ENCODE measurements around the gene CHST15.

The CHST15 gene

DNA sequence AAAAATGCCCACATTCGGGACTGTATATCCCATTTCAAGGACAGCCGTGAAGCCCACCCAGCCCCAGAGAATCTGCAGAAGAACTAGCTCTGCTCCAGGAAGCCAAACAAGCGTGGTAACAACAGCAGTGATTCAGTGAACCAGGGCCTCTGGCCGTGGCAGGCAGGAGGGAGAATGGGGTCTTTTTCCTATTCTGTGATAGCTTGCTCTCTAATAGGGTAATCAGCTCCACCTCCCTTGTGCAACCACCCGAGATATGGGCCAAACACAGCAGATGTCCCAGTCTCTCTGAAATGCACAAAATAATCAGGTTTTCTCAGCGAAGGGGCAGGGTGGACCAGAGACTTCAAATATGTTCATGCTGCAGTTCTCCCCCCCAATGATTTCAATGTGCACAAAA is 35.8 kb downstream of the CHST15 start:
- TF ChIP-seq, protein P1, sequence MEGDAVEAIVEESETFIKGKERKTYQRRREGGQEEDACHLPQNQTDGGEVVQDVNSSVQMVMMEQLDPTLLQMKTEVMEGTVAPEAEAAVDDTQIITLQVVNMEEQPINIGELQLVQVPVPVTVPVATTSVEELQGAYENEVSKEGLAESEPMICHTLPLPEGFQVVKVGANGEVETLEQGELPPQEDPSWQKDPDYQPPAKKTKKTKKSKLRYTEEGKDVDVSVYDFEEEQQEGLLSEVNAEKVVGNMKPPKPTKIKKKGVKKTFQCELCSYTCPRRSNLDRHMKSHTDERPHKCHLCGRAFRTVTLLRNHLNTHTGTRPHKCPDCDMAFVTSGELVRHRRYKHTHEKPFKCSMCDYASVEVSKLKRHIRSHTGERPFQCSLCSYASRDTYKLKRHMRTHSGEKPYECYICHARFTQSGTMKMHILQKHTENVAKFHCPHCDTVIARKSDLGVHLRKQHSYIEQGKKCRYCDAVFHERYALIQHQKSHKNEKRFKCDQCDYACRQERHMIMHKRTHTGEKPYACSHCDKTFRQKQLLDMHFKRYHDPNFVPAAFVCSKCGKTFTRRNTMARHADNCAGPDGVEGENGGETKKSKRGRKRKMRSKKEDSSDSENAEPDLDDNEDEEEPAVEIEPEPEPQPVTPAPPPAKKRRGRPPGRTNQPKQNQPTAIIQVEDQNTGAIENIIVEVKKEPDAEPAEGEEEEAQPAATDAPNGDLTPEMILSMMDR (IDR thresholded peaks at IDR 0.05; ENCODE audit: insufficient read depth, low read length, missing control alignments), result no peak
- POLR2A ChIA-PET, result no interaction called here
- H3K4me3 ChIP-seq (ENCODE audit: low read depth, low read length), result no peak overlapping the region
- DNase-seq (ENCODE audit: low read depth, low spot score), result no peak
- CTCF ChIA-PET, result no interaction called here

- ChIA-PET POLR2A (no interaction called here), CTCF (no interaction called here)
- TF ChIP-seq, protein P1 (IDR thresholded peaks at IDR 0.05; ENCODE audit: insufficient read depth, low read length, missing control alignments), result no peak
These were observed 36.9 kb downstream of the CHST15 start for GRCh38 chr10:124056337-124056980.

DNA sequence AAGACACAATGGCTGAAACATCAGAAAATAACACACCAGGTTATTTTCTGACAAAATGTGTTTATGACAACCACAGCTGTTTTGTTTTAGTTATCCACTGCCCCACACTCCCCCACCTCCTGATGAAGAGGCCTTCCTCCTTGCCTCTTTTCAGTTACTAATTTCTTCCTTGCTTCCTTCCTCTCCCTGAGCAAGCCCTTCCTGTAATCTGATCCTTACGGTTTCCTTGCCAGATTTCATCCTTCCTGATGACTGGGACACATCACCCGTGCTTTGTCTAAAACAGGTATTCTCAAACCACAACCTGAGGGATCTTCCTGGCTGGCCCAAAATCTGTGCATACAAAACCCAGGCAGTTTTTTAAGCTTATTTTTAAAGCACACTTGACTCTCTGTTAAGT is 39.4 kb downstream of the CHST15 start:
- DNase-seq (ENCODE audit: low read depth, low spot score), result no peak
- CTCF ChIA-PET, result interaction anchor here (0.6 to 1.5 kb wide), 2 partner anchors 9 to 335 kb away, joined by 3 to 6 read pairs; no protein-coding TSS in a partner anchor
- POLR2A ChIA-PET, result no interaction called here
- TF ChIP-seq, protein P1 (IDR thresholded peaks at IDR 0.05; ENCODE audit: insufficient read depth, low read length, missing control alignments), result no peak
- no peak overlapping the region for H3K4me3 ChIP-seq (ENCODE audit: low read depth, low read length)

More at GRCh38 chr10:124056337-124056980, 36.9 kb downstream of the CHST15 start:
- H3K4me3 ChIP-seq (ENCODE audit: low read depth, low read length), result no peak overlapping the region
- no peak for DNase-seq (ENCODE audit: low read depth, low spot score)

- no peak for DNase-seq (ENCODE audit: low read depth, low spot score)
- CTCF ChIA-PET, result interaction anchor here (1.1 kb wide), 1 partner anchor 10 kb away, joined by 3 read pairs; no protein-coding TSS in a partner anchor
- TF ChIP-seq, protein P1 (IDR thresholded peaks at IDR 0.05; ENCODE audit: insufficient read depth, low read length, missing control alignments), result no peak
- H3K4me3 ChIP-seq (ENCODE audit: low read depth, low read length), result no peak overlapping the region
- POLR2A ChIA-PET, result no interaction called here
These were observed 40.8 kb downstream of the CHST15 start for GRCh38 chr10:124052561-124052960.

GRCh38 chr10:124050021-124051015 is 43.1 kb downstream of the CHST15 start:
- TF ChIP-seq, protein P1 (IDR thresholded peaks at IDR 0.05; ENCODE audit: insufficient read depth, low read length, missing control alignments), result no peak
- DNase-seq (ENCODE audit: low read depth, low spot score), result no peak
- ChIA-PET POLR2A (no interaction called here), CTCF (no interaction called here)
- no peak overlapping the region for H3K4me3 ChIP-seq (ENCODE audit: low read depth, low read length)

GRCh38 chr10:124049484-124049883 is 43.9 kb downstream of the CHST15 start:
- ChIA-PET CTCF (interaction anchor here (0.9 kb wide), 1 partner anchor 55 kb away, joined by 3 read pairs; no protein-coding TSS in a partner anchor), POLR2A (no interaction called here)
- DNase-seq (ENCODE audit: low read depth, low spot score), result no peak
- no peak overlapping the region for H3K4me3 ChIP-seq (ENCODE audit: low read depth, low read length)
- TF ChIP-seq, protein P1 (IDR thresholded peaks at IDR 0.05; ENCODE audit: insufficient read depth, low read length, missing control alignments), result no peak

Data from AG04449 (cell line).